H1 (cell line): ENCODE measurements around the gene NUDT1. TPM values are rescaled to one million over a fixed set of nuclear protein-coding genes. Genes with fewer than 3 reads are reported as not detected.

ENCODE experiments used
- EZH2 ChIP-seq: fragments of 200-600 bp; sonication (generic); IDR thresholded peaks from 2 replicates; pipeline ENCODE4 v1.7.1; 2012; ENCODE audit warnings: low read depth, mild to moderate bottlenecking, moderate library complexity, low read length, inconsistent platforms; ENCODE audit not compliant: severe bottlenecking
- polyA plus RNA-seq, 7 experiments: library from polyadenylated mRNA; depleted of rRNA in 3 of 7; stranded (reverse) in 5 of 7; unstranded in 2 of 7; fragments of >200 nt in 5 of 7; fragments of 200-250 nt in 2 of 7; gene quantifications; 1 replicate in 5 of 7; 2 replicates in 1 of 7; 4 replicates in 1 of 7; pipeline versions ENCODE4 v1.2.1 to v1.2.3, GENCODE V29; 2011 to 2013; ENCODE audit warnings: missing spikeins in 2 of 7, mixed read lengths in 2 of 7
- total RNA-seq: library from RNA; stranded (reverse); fragmentation: NEBNext Ultra II Directional; extraction: Animal tissue kit (Norgen Biotek cat#: 25700); gene quantifications from 2 replicates; pipeline ENCODE4 v1.2.1, GENCODE V29; 2021
- TF ChIP-seq, protein P1 (sequence below): IDR thresholded peaks from 2 replicates; pipeline ENCODE4 v1.6.1; 2012; ENCODE audit warnings: low read length, inconsistent platforms

NUDT1 gene
- total and polyA plus RNA-seq, 2 of the 8 experiments (the other 6 are each of a cell fraction or from before 2014, with no cell fraction given): 76.1 to 89.5 TPM

DNA sequence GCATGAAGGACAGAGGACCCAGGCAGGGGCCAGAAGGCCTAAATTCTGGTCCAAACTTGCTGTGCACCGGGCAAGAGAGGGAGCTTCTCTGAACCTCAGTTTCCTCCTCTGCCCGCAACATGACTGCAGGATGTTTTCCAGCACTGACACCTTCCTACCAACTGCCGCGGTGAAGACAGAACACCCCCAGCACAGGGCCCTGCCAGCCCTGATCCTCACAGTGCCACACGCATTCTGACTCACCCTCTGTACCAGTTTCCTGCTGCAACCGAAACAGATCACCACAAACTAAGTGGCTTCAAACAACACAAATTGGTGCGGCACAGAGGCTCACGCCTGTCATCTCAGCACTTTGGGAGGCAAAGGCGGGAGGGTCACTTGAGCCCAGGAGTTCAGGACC, 27.4 kb upstream of the NUDT1 start (continued):
- TF ChIP-seq EZH2: no peak
- TF ChIP-seq, protein P1, sequence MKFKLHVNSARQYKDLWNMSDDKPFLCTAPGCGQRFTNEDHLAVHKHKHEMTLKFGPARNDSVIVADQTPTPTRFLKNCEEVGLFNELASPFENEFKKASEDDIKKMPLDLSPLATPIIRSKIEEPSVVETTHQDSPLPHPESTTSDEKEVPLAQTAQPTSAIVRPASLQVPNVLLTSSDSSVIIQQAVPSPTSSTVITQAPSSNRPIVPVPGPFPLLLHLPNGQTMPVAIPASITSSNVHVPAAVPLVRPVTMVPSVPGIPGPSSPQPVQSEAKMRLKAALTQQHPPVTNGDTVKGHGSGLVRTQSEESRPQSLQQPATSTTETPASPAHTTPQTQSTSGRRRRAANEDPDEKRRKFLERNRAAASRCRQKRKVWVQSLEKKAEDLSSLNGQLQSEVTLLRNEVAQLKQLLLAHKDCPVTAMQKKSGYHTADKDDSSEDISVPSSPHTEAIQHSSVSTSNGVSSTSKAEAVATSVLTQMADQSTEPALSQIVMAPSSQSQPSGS: no peak
- TF ChIP-seq, all 59 proteins: peak for 0
